Measurements from ENCODE around the gene HOMER1. TPM values are rescaled to one million over a fixed set of nuclear protein-coding genes. Genes with fewer than 3 reads are reported as not detected.
A peak's percentile ranks its signal among the peaks of the same experiment; 100 is the strongest.

HOMER1 gene
- total RNA-seq, 2 donors from 2014 or later = 1.6 to 11.9 TPM

DNA sequence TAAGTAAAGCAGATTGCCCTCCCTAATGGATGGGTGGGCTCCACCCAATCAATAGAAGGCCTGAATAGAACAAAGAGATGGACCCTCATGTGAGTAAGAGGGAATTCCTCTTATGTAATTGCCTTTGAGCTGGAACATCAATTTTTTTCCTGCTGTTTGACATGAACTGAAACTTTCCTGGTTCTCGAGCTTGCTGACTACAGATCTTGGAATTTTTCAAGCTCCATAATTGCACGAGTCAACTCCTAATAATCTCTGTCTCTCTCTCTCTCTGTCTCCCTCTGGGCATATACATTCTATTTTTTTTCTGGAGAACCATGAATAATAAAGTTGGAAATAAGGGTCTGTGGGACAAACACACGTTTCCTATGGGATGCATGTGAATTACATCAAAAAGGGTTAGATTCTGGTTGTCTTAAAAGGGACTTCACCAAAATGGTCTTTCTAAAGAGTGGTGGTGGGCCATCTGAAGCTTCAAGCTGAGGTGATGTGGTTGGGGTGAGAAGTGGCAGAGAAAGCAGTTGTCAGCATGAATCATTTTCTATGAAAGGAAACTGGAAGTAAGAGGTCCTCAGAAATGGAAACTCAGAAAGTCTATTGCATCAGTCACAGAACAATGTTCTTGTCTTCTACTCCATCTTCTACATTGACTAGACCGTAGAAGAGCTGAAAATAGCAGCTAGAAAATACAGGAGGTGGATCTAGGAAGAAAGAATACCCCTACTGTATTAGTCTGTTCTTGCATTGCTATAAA, 47.0 kb upstream of the HOMER1 start:
- TF ChIP-seq, protein P1, sequence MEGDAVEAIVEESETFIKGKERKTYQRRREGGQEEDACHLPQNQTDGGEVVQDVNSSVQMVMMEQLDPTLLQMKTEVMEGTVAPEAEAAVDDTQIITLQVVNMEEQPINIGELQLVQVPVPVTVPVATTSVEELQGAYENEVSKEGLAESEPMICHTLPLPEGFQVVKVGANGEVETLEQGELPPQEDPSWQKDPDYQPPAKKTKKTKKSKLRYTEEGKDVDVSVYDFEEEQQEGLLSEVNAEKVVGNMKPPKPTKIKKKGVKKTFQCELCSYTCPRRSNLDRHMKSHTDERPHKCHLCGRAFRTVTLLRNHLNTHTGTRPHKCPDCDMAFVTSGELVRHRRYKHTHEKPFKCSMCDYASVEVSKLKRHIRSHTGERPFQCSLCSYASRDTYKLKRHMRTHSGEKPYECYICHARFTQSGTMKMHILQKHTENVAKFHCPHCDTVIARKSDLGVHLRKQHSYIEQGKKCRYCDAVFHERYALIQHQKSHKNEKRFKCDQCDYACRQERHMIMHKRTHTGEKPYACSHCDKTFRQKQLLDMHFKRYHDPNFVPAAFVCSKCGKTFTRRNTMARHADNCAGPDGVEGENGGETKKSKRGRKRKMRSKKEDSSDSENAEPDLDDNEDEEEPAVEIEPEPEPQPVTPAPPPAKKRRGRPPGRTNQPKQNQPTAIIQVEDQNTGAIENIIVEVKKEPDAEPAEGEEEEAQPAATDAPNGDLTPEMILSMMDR (IDR thresholded peaks at IDR 0.05) = no peak
- TF ChIP-seq POLR2A (IDR thresholded peaks at IDR 0.05) = no peak
- no peak overlapping the region for H3K27ac ChIP-seq
- no peak overlapping the region for H3K4me3 ChIP-seq
- no peaks in the 10 kb centered on the region for H3K9me3 ChIP-seq
- H3K27me3 ChIP-seq = no peaks in the 10 kb centered on the region
- no peaks in the 10 kb centered on the region for H3K36me3 ChIP-seq (replicated peaks in 1 of 2; ENCODE audit: insufficient read depth in 1 of 2, low read depth in 2 of 2)
- H3K4me1 ChIP-seq = no peaks in the 10 kb centered on the region
- no peak for ATAC-seq
- intact Hi-C loops (cut with DNase I) = no loop called here
- DNase-seq = no peak
- 81 to 83% methylated on average over 4 of the region's 4 CpGs for WGBS, 2 donors

- ATAC-seq = no peak
- no peak for DNase-seq
- no peaks in the 10 kb centered on the region for H3K9me3 ChIP-seq
- no peak overlapping the region for H3K4me3 ChIP-seq
- intact Hi-C loops (cut with DNase I) = no loop called here
- no peaks in the 10 kb centered on the region for H3K27me3 ChIP-seq
- H3K27ac ChIP-seq = no peak overlapping the region
- WGBS, 2 donors = 57% methylated on average over 3 of the region's 3 CpGs
- H3K4me1 ChIP-seq = no peaks in the 10 kb centered on the region
- no peaks in the 10 kb centered on the region for H3K36me3 ChIP-seq (replicated peaks in 1 of 2; ENCODE audit: insufficient read depth in 1 of 2, low read depth in 2 of 2)
- TF ChIP-seq, protein P1 (IDR thresholded peaks at IDR 0.05) = no peak
- no peak for TF ChIP-seq POLR2A (IDR thresholded peaks at IDR 0.05)
These were observed 41.5 kb upstream of the HOMER1 start for GRCh38 chr5:79555418-79555817.

GRCh38 chr5:79552984-79553383, 39.0 kb upstream of the HOMER1 start:
- no peak for DNase-seq
- H3K27ac ChIP-seq = no peak overlapping the region
- 52% methylated on average over 4 of the region's 4 CpGs for WGBS, 2 donors
- no peaks in the 10 kb centered on the region for H3K36me3 ChIP-seq (replicated peaks in 1 of 2; ENCODE audit: insufficient read depth in 1 of 2, low read depth in 2 of 2)
- TF ChIP-seq, protein P1 (IDR thresholded peaks at IDR 0.05) = no peak
- no peak for TF ChIP-seq POLR2A (IDR thresholded peaks at IDR 0.05)
- H3K27me3 ChIP-seq = no peaks in the 10 kb centered on the region
- ATAC-seq = no peak
- H3K9me3 ChIP-seq = no peaks in the 10 kb centered on the region
- no peak overlapping the region for H3K4me3 ChIP-seq
- H3K4me1 ChIP-seq = peaks cover 4% of the 10 kb centered on the region
- intact Hi-C loops (cut with DNase I) = no loop called here

- Histone ChIP-seq H3K36me3 (replicated peaks in 1 of 2; ENCODE audit: insufficient read depth in 1 of 2, low read depth in 2 of 2) (no peaks in the 10 kb centered on the region), H3K9me3 (no peaks in the 10 kb centered on the region), H3K4me3 (no peak overlapping the region), H3K27me3 (no peaks in the 10 kb centered on the region), H3K27ac (no peak overlapping the region), H3K4me1 (peaks cover 9% of the 10 kb centered on the region)
- WGBS, 2 donors = 55 to 60% methylated on average over 1 of the region's 1 CpG
- TF ChIP-seq POLR2A (IDR thresholded peaks at IDR 0.05) = no peak
- TF ChIP-seq, protein P1 (IDR thresholded peaks at IDR 0.05) = no peak
- intact Hi-C loops (cut with DNase I) = no loop called here
- ATAC-seq (no peak), DNase-seq (peak in 3 of 4 donors; percentile 19 to 50 (median 21))
These were observed 34.0 kb upstream of the HOMER1 start for GRCh38 chr5:79547982-79548381.

- Histone ChIP-seq H3K4me3 (no peak overlapping the region), H3K27ac (no peak overlapping the region), H3K27me3 (no peaks in the 10 kb centered on the region), H3K9me3 (no peaks in the 10 kb centered on the region), H3K4me1 (peaks cover 9% of the 10 kb centered on the region), H3K36me3 (replicated peaks in 1 of 2; ENCODE audit: insufficient read depth in 1 of 2, low read depth in 2 of 2) (no peaks in the 10 kb centered on the region)
- DNase-seq (no peak), ATAC-seq (no peak)
- 73 to 86% methylated on average over 2 to 3 of the region's 3 CpGs for WGBS, 2 donors
- intact Hi-C loops (cut with DNase I) = no loop called here
- TF ChIP-seq POLR2A (IDR thresholded peaks at IDR 0.05) = no peak
- TF ChIP-seq, protein P1 (IDR thresholded peaks at IDR 0.05) = no peak
These were observed 33.5 kb upstream of the HOMER1 start for GRCh38 chr5:79547429-79547822.
